ENCODE data around the gene ZBTB7C. TPM values are rescaled to one million over a fixed set of nuclear protein-coding genes. Genes with fewer than 3 reads are reported as not detected.

The ZBTB7C gene
- total RNA-seq, 1 donor from 2014 or later: 0.61 TPM

DNA sequence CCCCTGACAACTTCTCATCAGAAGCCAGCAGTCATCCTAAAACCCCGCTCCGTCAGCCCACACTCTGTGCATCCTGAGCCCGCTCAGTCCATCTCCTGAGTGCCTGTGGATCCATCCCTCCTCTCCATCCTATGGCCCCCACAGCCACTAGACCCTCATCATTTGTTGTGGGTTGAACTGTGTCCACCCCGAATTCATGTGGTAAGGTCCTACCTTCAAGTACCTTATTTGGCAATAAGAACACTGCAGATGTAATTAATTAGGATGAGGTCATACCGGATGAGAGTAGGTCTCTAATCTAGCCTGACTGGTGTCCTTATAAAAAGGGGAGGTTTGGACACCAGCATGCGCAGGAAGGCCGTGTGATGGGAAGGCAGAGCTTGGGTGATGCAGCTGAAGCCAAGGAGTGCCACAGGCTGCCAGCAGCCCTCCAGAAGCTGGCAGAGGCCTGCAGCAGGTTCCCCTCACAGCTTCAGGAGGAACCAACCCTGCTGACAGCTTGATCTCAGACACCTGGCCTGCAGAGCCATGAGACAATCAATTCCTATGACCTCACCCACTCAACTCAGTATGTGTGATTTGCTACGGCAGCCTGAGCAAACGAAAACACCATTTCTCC is 192.4 kb downstream of the ZBTB7C start:
- TF ChIP-seq, protein P1, sequence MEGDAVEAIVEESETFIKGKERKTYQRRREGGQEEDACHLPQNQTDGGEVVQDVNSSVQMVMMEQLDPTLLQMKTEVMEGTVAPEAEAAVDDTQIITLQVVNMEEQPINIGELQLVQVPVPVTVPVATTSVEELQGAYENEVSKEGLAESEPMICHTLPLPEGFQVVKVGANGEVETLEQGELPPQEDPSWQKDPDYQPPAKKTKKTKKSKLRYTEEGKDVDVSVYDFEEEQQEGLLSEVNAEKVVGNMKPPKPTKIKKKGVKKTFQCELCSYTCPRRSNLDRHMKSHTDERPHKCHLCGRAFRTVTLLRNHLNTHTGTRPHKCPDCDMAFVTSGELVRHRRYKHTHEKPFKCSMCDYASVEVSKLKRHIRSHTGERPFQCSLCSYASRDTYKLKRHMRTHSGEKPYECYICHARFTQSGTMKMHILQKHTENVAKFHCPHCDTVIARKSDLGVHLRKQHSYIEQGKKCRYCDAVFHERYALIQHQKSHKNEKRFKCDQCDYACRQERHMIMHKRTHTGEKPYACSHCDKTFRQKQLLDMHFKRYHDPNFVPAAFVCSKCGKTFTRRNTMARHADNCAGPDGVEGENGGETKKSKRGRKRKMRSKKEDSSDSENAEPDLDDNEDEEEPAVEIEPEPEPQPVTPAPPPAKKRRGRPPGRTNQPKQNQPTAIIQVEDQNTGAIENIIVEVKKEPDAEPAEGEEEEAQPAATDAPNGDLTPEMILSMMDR (conservative IDR thresholded peaks at IDR 0.05): no peak
- no peaks in the 10 kb centered on the region for H3K27me3 Mint-ChIP-seq (ENCODE audit: low read depth)
- DNase-seq (ENCODE audit: low read depth, low spot score): no peak
- H3K4me3 Mint-ChIP-seq: no peak overlapping the region
- H3K4me1 Mint-ChIP-seq: no peaks in the 10 kb centered on the region
- peaks cover 3% of the 10 kb centered on the region for H3K9me3 Mint-ChIP-seq
- peaks cover 7% of the 10 kb centered on the region for H3K36me3 Mint-ChIP-seq (ENCODE audit: low read depth)
- peak overlapping the region; percentile 76 for H3K27ac Mint-ChIP-seq (ENCODE audit: unreplicated experiment)

DNA sequence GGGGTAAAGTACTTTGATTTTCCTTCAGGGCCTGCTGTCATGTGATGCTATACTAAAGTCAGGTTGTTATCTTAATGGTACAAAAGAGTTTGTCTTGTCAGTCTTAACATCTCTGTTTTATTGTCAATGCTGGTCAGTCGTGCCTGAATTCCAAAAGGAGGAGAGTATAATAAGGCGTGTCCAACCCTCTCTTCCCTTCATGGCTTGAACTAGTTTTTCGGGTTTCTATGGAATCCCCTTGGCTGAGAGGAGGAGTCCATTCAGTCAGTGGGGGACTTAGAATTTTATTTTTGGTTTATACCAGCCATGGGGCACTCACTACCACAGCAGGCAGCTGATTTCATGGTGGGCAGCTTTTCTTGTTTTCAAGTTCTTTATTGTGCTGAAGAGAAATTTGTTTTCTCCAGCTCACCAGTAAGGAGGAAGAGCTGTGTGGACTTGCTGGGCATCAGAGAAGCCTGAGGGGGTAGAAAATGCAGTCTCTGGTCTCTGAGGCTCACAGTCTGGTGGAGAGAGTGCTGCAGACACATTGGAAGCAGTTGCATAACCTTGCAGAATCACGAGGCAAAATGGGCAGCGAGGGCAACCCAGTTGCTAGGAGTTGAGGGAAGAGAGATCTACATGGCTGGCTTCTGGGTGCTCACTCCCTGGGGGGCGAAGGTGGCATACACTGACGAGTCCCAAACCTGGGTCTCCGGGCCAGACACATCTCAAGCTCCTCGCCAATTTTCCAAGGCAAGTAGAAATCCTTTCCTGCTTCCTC is 193.1 kb downstream of the ZBTB7C start:
- H3K9me3 Mint-ChIP-seq: peaks cover 10% of the 10 kb centered on the region
- no peak overlapping the region for H3K4me3 Mint-ChIP-seq
- H3K27ac Mint-ChIP-seq (ENCODE audit: unreplicated experiment): peak overlapping the region; percentile 76
- peaks cover 3% of the 10 kb centered on the region for H3K27me3 Mint-ChIP-seq (ENCODE audit: low read depth)
- no peaks in the 10 kb centered on the region for H3K4me1 Mint-ChIP-seq
- H3K36me3 Mint-ChIP-seq (ENCODE audit: low read depth): peaks cover 9% of the 10 kb centered on the region
- DNase-seq (ENCODE audit: low read depth, low spot score): no peak
- TF ChIP-seq, protein P1 (conservative IDR thresholded peaks at IDR 0.05): no peak

DNA sequence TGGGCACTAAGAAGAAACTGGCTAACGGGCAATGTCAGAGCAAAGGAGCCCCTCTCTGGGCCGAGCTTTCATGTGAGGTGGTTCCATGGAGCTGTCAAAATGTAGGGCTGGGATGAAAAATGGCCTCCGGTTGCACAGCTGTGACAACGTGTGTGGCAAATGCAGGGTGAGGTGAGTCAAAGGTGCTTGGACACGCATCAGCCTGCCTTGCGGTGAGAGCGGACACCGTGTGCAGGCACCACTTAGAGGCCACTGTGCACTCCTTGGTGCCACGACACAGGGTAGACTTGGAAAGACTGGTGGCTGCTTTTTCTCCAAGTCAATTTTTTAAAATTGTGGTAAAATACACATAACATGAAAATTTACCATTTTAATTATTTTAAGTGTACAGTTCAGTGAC is 195.4 kb downstream of the ZBTB7C start:
- Mint-ChIP-seq H3K4me3 (no peak overlapping the region), H3K27ac (ENCODE audit: unreplicated experiment) (no peak overlapping the region), H3K36me3 (ENCODE audit: low read depth) (peaks cover 9% of the 10 kb centered on the region), H3K4me1 (no peaks in the 10 kb centered on the region), H3K9me3 (peaks cover 13% of the 10 kb centered on the region), H3K27me3 (ENCODE audit: low read depth) (peaks cover 7% of the 10 kb centered on the region)
- TF ChIP-seq, protein P1 (conservative IDR thresholded peaks at IDR 0.05): no peak
- DNase-seq (ENCODE audit: low read depth, low spot score): no peak

DNA sequence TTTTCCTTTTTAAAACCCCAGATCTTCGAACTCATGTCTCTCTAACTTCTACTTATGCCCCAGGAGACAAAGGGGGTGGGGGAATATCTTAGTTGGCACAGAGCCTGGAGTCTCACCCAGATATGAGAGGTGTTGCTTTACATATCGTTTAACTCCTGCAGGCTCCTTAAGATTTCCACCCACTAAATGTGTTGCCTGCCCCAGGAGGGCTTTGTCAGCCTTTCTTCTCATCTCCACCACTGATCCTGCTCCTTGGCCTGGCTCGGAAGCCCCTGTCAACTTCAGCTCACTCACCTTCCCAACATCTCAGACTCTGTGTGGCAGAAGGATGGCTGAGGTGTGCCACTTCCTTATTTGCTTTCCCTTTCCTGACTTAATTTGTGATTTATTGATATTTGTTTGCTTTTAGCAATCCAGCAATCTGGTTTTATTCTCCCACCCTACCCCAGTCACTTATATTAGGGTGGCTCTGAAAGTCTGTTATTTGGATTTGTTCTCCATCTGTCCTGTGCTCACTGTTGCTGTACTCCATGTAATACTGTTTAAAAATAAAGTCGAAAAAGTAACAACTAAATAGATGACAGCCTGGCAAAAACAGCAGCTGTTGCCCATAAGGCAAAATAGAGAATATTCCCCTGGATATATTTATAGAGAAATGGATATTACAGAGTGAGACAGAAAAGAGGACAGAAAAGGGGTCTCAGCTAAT is 200.6 kb downstream of the ZBTB7C start:
- H3K27me3 Mint-ChIP-seq (ENCODE audit: low read depth): peaks cover 18% of the 10 kb centered on the region
- no peak for DNase-seq (ENCODE audit: low read depth, low spot score)
- no peak overlapping the region for H3K4me3 Mint-ChIP-seq
- H3K9me3 Mint-ChIP-seq: peaks cover 13% of the 10 kb centered on the region
- H3K36me3 Mint-ChIP-seq (ENCODE audit: low read depth): peaks cover 8% of the 10 kb centered on the region
- H3K27ac Mint-ChIP-seq (ENCODE audit: unreplicated experiment): no peak overlapping the region
- TF ChIP-seq, protein P1 (conservative IDR thresholded peaks at IDR 0.05): no peak
- no peaks in the 10 kb centered on the region for H3K4me1 Mint-ChIP-seq

DNA sequence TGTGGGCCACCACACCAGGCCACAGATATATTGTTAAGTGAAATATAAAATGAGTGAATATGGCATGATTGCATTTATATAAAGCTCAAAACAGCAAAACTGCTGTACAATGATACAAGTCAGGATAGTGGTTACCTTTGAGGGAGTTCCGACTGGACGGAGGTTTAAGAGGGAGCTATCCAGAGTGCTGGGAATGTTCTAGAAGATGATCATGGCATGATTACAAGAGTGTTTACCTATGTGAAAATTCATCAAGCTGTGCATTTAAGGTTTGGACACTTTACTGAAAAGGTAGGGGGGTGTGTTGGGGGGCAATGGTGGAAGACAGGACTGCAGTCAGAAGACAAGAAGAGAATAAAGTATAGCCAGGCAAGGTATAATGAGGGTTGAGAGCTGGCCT is 201.4 kb downstream of the ZBTB7C start:
- no peak for DNase-seq (ENCODE audit: low read depth, low spot score)
- Mint-ChIP-seq H3K9me3 (peaks cover 11% of the 10 kb centered on the region), H3K4me3 (no peak overlapping the region), H3K27ac (ENCODE audit: unreplicated experiment) (no peak overlapping the region), H3K27me3 (ENCODE audit: low read depth) (peaks cover 18% of the 10 kb centered on the region), H3K4me1 (no peaks in the 10 kb centered on the region), H3K36me3 (ENCODE audit: low read depth) (peaks cover 3% of the 10 kb centered on the region)
- TF ChIP-seq, protein P1 (conservative IDR thresholded peaks at IDR 0.05): no peak

Data from neural crest cell (in vitro differentiated cells).